ENCODE results near the gene CACNA1I. TPM values are rescaled to one million over a fixed set of nuclear protein-coding genes. Genes with fewer than 3 reads are reported as not detected.

CACNA1I gene
- total and polyA plus RNA-seq, 3 experiments from 2014 or later = 0.71 to 4.6 (median 4.6) TPM

DNA sequence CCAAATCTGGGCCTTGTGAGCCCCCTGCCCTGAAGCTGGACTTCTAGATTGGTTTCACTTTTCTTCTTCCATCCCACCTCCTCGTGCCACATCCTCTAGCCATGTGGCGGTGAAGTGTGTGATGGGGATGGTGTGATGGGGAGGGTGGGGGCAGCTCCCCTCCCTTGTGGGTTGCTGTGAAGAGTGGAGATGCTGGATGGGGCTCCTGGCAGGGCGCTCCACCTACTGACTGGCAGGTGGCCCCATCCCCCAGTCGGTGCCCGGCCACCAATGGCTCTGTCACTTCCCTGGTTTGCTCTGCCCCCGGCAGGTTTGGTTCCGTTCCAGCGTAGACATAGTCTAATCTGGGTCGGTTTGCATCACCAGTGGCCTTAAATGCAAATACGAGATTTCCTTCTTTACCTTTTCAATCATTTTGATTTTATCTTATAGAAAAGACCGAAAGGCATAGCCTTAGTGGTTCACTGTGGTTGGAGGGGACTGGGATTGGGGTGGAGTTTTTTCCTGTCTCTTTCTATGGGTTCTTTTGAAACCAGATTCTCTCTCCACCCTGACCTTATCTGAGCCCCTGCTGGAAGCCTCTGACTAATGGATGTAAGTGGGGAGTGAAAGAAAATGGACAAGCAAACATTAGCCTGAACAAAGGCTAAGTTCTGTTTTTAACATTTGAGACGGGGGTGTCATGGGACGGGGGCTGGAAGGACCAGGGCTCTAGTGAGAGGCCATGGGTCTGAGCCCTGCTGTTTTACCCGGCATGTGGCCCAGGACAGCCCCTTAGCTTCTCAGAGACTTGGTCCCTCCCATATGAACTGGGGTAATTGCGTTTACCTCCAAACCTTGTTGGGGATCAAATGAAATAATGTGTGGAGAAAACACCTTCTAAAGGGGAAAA lies 149.3 kb downstream of the CACNA1I start:
- DNase-seq = no peak
- Mint-ChIP-seq H3K4me1 (peaks cover 0 to 5% (median 0%) of the 10 kb centered on the region in 3 donors), H3K27me3 (peaks cover 0 to 3% of the 10 kb centered on the region in 2 donors), H3K4me3 (peak overlapping the region in 1 of 7 donors; percentile 24), H3K9me3 (no peaks in the 10 kb centered on the region), H3K27ac (no peak overlapping the region), H3K36me3 (no peaks in the 10 kb centered on the region)
- Histone ChIP-seq H3K27ac (ENCODE audit: low read depth, low read length) (no peak overlapping the region), H3K4me1 (ENCODE audit: insufficient read depth, low read length) (no peaks in the 10 kb centered on the region), H3K27me3 (ENCODE audit: insufficient read depth, low read length, poor library complexity, severe bottlenecking) (no peaks in the 10 kb centered on the region), H3K36me3 (ENCODE audit: insufficient read depth, low read length) (no peaks in the 10 kb centered on the region), H3K9me3 (ENCODE audit: low read length) (no peaks in the 10 kb centered on the region), H3K4me3 (ENCODE audit: low read length) (no peak overlapping the region)
- ChIA-PET CTCF (no interaction called here), POLR2A (no interaction called here)

DNA sequence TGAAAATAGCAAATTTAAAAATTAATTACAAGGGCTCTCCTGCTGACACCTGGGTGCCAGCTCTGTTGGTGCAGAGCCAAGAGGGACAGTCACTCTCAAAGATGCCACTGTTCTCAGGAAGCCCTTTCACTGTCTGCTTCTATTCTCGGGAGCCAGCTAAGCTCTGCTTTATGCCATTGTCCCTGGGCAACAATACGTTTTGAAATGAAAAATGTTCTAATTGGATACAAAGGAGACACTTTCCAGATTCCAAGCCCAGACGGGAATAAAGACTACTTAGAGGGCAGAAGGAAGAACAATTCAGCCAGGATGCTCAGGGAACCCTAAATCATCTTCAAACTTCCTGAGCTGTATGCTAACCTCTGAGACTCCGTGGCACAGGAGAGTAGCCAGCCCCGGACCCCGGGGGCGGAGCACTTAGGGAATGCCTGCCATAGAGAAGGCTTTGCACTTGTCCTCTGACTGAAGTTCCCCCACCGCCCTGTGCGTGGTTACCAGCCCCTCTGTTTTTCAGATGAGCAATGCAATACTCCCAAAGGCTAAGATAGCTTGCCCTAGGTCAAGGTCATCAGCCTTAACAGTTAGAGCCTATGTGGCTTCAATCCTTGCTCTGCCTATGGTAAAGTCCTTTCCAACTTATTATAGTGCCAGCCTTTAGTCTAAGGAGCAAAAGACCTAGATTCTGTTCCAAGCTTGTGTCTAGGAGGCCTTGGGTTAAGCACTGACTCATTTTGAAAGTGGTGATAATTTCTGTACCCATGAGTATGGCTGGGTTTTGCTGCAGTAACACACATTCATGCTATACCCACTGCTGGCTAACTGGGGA lies 150.9 kb downstream of the CACNA1I start:
- POLR2A ChIA-PET = no interaction called here
- no peaks in the 10 kb centered on the region for H3K36me3 Mint-ChIP-seq

DNA sequence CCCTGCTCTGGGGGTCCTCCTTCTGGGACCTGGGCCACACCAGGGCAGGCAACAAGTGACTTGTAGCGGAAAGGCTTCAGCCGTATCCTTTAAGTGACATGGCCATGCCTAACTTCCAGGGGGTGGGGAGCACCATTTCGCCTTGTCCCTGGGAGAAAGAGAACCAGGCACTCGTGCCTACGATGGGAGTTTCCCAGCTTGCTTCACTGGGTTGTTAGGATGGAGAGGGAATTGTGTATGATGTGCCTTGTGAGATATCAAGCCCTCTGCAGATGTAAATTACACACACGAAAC lies 151.4 kb downstream of the CACNA1I start:
- Histone ChIP-seq H3K4me3 (ENCODE audit: low read length) (no peak overlapping the region), H3K9me3 (ENCODE audit: low read length) (no peaks in the 10 kb centered on the region), H3K27me3 (ENCODE audit: insufficient read depth, low read length, poor library complexity, severe bottlenecking) (no peaks in the 10 kb centered on the region), H3K36me3 (ENCODE audit: insufficient read depth, low read length) (no peaks in the 10 kb centered on the region), H3K4me1 (ENCODE audit: insufficient read depth, low read length) (no peaks in the 10 kb centered on the region), H3K27ac (ENCODE audit: low read depth, low read length) (no peak overlapping the region)
- CTCF ChIA-PET = no interaction called here
- peaks cover 0 to 5% (median 0%) of the 10 kb centered on the region in 3 donors for H3K4me1 Mint-ChIP-seq
- no peaks in the 10 kb centered on the region for H3K9me3 Mint-ChIP-seq
- H3K27me3 Mint-ChIP-seq = peaks cover 0 to 6% of the 10 kb centered on the region in 2 donors
- H3K36me3 Mint-ChIP-seq = no peaks in the 10 kb centered on the region
- DNase-seq = no peak
- H3K27ac Mint-ChIP-seq = no peak overlapping the region
- POLR2A ChIA-PET = no interaction called here
- H3K4me3 Mint-ChIP-seq = no peak overlapping the region

More for the DNA sequence above, 150.9 kb downstream of the CACNA1I start:
- Histone ChIP-seq H3K4me3 (ENCODE audit: low read length) (no peak overlapping the region), H3K27ac (ENCODE audit: low read depth, low read length) (no peak overlapping the region), H3K36me3 (ENCODE audit: insufficient read depth, low read length) (no peaks in the 10 kb centered on the region), H3K9me3 (ENCODE audit: low read length) (no peaks in the 10 kb centered on the region), H3K27me3 (ENCODE audit: insufficient read depth, low read length, poor library complexity, severe bottlenecking) (no peaks in the 10 kb centered on the region), H3K4me1 (ENCODE audit: insufficient read depth, low read length) (no peaks in the 10 kb centered on the region)
- CTCF ChIA-PET = no interaction called here
- Mint-ChIP-seq H3K9me3 (no peaks in the 10 kb centered on the region), H3K27ac (no peak overlapping the region), H3K4me1 (peaks cover 0 to 5% (median 0%) of the 10 kb centered on the region in 3 donors), H3K4me3 (no peak overlapping the region), H3K27me3 (peaks cover 0 to 7% of the 10 kb centered on the region in 2 donors)
- no peak for DNase-seq

DNA sequence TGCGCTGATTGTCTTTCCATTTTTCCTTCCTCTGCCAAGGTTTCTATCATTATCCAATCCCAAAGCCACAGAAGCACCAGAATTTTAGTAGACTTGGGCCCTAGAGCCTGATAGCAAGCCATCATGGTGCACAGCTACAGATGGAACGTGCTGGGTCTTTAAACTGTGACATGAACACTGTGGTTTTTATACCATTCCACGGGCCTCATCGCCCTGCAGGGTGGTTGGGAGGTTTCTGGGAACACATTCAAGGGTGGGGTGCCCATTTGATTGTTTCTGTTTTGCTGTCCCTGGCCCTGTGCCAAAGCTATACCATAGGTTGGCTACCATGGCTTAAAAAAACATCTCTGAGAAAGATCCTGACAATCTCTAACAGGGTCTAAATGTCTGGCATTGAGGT lies 151.9 kb downstream of the CACNA1I start:
- H3K36me3 ChIP-seq (ENCODE audit: insufficient read depth, low read length) = no peaks in the 10 kb centered on the region
- no peaks in the 10 kb centered on the region for H3K27me3 ChIP-seq (ENCODE audit: insufficient read depth, low read length, poor library complexity, severe bottlenecking)
- ChIA-PET POLR2A (no interaction called here), CTCF (no interaction called here)
- Mint-ChIP-seq H3K36me3 (no peaks in the 10 kb centered on the region), H3K9me3 (no peaks in the 10 kb centered on the region), H3K4me1 (peaks cover 0 to 5% (median 0%) of the 10 kb centered on the region in 3 donors), H3K4me3 (no peak overlapping the region), H3K27ac (no peak overlapping the region), H3K27me3 (peaks cover 0 to 6% of the 10 kb centered on the region in 2 donors)
- no peak overlapping the region for H3K27ac ChIP-seq (ENCODE audit: low read depth, low read length)
- no peaks in the 10 kb centered on the region for H3K9me3 ChIP-seq (ENCODE audit: low read length)
- DNase-seq = no peak
- no peak overlapping the region for H3K4me3 ChIP-seq (ENCODE audit: low read length)
- no peaks in the 10 kb centered on the region for H3K4me1 ChIP-seq (ENCODE audit: insufficient read depth, low read length)

DNA sequence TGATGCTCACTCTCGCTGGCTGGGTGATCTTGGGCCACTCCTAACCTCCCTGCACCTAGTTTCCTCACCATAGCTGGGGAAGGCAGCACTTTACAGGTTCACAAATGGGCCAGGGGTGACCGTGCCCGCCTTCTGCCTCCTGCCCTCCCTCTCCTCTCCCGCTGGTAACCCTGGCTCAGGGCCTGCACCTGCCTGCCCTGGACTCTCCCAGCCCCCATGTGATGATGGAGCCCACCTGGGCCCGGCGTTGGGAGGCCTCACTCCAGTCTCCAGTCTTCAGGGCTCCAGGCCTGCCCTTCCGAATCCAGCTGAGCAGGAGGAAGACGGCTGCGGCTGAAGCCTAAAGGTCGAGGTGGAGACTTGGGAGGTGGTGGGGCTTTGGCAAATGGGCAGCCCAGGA lies 152.9 kb downstream of the CACNA1I start:
- H3K9me3 ChIP-seq (ENCODE audit: low read length) = no peaks in the 10 kb centered on the region
- Mint-ChIP-seq H3K36me3 (no peaks in the 10 kb centered on the region), H3K4me1 (peaks cover 0 to under 1% (median 0%) of the 10 kb centered on the region in 3 donors), H3K4me3 (no peak overlapping the region), H3K27ac (peak overlapping the region in 1 of 8 donors; percentile 78), H3K27me3 (peaks cover 0 to 6% of the 10 kb centered on the region in 2 donors), H3K9me3 (no peaks in the 10 kb centered on the region)
- no peaks in the 10 kb centered on the region for H3K36me3 ChIP-seq (ENCODE audit: insufficient read depth, low read length)
- no peak overlapping the region for H3K4me3 ChIP-seq (ENCODE audit: low read length)
- POLR2A ChIA-PET = no interaction called here
- H3K27ac ChIP-seq (ENCODE audit: low read depth, low read length) = peak overlapping the region; percentile 51
- CTCF ChIA-PET = no interaction called here
- no peak for DNase-seq
- H3K27me3 ChIP-seq (ENCODE audit: insufficient read depth, low read length, poor library complexity, severe bottlenecking) = no peaks in the 10 kb centered on the region
- no peaks in the 10 kb centered on the region for H3K4me1 ChIP-seq (ENCODE audit: insufficient read depth, low read length)

DNA sequence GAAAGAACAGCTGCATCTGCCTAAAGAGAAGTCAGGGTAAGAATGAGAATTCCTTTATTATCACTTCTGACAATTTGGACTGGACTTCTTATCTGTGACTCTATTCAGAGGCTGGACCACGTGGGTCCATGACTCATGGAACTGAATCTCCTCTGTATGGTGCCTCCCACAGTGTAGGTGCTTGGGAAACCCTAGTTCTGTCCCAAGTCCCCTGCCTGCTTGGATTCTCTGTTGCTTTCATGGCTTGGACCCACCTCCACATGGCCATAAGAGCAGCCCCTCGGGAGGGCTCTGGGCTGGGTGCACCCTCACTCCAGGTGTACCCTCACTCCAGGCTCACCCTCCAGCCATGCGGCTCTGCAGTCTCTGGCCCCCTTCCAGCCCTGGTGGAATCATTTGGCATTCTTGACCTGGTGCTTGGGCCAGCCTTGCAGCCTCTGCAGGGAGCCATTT lies 153.4 kb downstream of the CACNA1I start:
- Mint-ChIP-seq H3K27ac (no peak overlapping the region), H3K4me1 (no peaks in the 10 kb centered on the region), H3K4me3 (no peak overlapping the region)

DNA sequence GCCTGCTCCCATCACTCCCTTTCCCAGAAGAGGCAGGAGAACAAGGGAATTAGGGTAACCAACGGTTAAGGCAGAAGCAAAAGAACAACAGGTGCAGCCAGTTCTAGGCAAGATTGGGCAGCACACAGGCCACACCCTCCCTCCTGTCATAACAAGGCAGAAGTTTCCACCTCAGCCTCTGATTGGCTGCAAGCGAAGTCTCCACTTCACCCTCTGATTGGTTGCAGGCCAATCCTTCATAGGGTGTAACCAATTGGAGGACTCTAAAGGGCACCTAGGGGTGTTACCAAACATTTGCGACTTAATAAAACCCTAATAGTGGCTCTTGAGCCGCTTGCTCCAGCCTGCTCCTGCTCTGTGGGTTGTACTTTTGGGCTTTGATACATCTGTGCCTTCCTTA lies 153.8 kb downstream of the CACNA1I start:
- no peak overlapping the region for H3K27ac Mint-ChIP-seq
- no peaks in the 10 kb centered on the region for H3K4me1 Mint-ChIP-seq
- POLR2A ChIA-PET = no interaction called here
- Histone ChIP-seq H3K4me1 (ENCODE audit: insufficient read depth, low read length) (no peaks in the 10 kb centered on the region), H3K9me3 (ENCODE audit: low read length) (no peaks in the 10 kb centered on the region), H3K36me3 (ENCODE audit: insufficient read depth, low read length) (no peaks in the 10 kb centered on the region), H3K4me3 (ENCODE audit: low read length) (no peak overlapping the region), H3K27me3 (ENCODE audit: insufficient read depth, low read length, poor library complexity, severe bottlenecking) (no peaks in the 10 kb centered on the region), H3K27ac (ENCODE audit: low read depth, low read length) (peak overlapping the region; percentile 51)
- H3K4me3 Mint-ChIP-seq = no peak overlapping the region
- no peak for DNase-seq
- H3K36me3 Mint-ChIP-seq = no peaks in the 10 kb centered on the region
- H3K9me3 Mint-ChIP-seq = no peaks in the 10 kb centered on the region
- CTCF ChIA-PET = no interaction called here
- peaks cover 0 to 6% of the 10 kb centered on the region in 2 donors for H3K27me3 Mint-ChIP-seq

More for the DNA sequence above, 153.4 kb downstream of the CACNA1I start:
- Mint-ChIP-seq H3K9me3 (no peaks in the 10 kb centered on the region), H3K27me3 (peaks cover 0 to 6% of the 10 kb centered on the region in 2 donors), H3K36me3 (no peaks in the 10 kb centered on the region)
- no peaks in the 10 kb centered on the region for H3K27me3 ChIP-seq (ENCODE audit: insufficient read depth, low read length, poor library complexity, severe bottlenecking)
- no peak overlapping the region for H3K4me3 ChIP-seq (ENCODE audit: low read length)
- H3K36me3 ChIP-seq (ENCODE audit: insufficient read depth, low read length) = no peaks in the 10 kb centered on the region
- CTCF ChIA-PET = no interaction called here
- H3K9me3 ChIP-seq (ENCODE audit: low read length) = no peaks in the 10 kb centered on the region
- no peak for DNase-seq
- peak overlapping the region; percentile 51 for H3K27ac ChIP-seq (ENCODE audit: low read depth, low read length)
- no peaks in the 10 kb centered on the region for H3K4me1 ChIP-seq (ENCODE audit: insufficient read depth, low read length)
- POLR2A ChIA-PET = no interaction called here

DNA sequence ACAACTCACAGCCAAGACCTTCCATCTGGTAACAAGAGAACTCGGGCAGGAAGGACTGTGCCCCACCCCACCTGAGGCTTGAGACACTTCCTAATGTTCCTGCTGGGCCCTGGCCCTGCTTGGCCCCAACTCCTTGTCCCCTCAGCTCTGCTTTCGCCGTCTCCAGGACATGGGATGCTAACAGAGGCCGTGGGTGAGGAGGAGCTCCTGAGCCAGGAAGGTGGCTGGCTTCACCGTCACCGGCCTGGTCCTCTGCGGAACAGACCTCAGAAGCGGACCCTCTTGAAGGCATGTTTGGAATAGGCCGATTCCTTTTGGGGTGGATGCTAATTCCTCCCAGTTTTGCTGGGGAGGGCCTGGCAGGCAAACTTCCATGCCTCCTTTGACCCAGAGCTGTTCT lies 154.3 kb downstream of the CACNA1I start:
- no peaks in the 10 kb centered on the region for H3K9me3 Mint-ChIP-seq
- CTCF ChIA-PET = no interaction called here
- H3K27ac Mint-ChIP-seq = no peak overlapping the region

More for the DNA sequence above, 154.3 kb downstream of the CACNA1I start:
- no peaks in the 10 kb centered on the region for H3K4me1 ChIP-seq (ENCODE audit: insufficient read depth, low read length)
- no peak overlapping the region for H3K4me3 ChIP-seq (ENCODE audit: low read length)
- Mint-ChIP-seq H3K4me1 (no peaks in the 10 kb centered on the region), H3K27me3 (peaks cover 0 to 6% of the 10 kb centered on the region in 2 donors), H3K36me3 (no peaks in the 10 kb centered on the region), H3K4me3 (no peak overlapping the region)
- no peak for DNase-seq
- H3K36me3 ChIP-seq (ENCODE audit: insufficient read depth, low read length) = no peaks in the 10 kb centered on the region
- H3K27ac ChIP-seq (ENCODE audit: low read depth, low read length) = no peak overlapping the region
- no peaks in the 10 kb centered on the region for H3K27me3 ChIP-seq (ENCODE audit: insufficient read depth, low read length, poor library complexity, severe bottlenecking)
- no peaks in the 10 kb centered on the region for H3K9me3 ChIP-seq (ENCODE audit: low read length)
- POLR2A ChIA-PET = no interaction called here

Measured in CD8-positive, alpha-beta memory T cell (primary cell).